Tibial nerve (tissue), 4 donors: ENCODE results near the gene SMIM24. TPM values are rescaled to one million over a fixed set of nuclear protein-coding genes. Genes with fewer than 3 reads are reported as not detected.

Experiments used
- DNase-seq, 2 donors: peaks; one replicate each; pipeline ENCODE4 v3.0.0-alpha.2; 2019; ENCODE audit warnings: low spot score in 2 of 2
- H3K27ac ChIP-seq, 4 donors: fragments of 200-600 bp; sonication (generic) in 3 of 4; one replicate each; pipeline ENCODE4 v1.5.1; 2017 to 2019; ENCODE audit warnings: mild to moderate bottlenecking in 1 of 4
- H3K27me3 ChIP-seq, 2 donors: fragments of 200-600 bp; sonication (generic) in 1 of 2; one replicate each; pipeline versions ENCODE4 v1.5.1 to v1.6.0; 2017 to 2019
- H3K36me3 ChIP-seq, 3 donors: fragments of 200-600 bp; sonication (generic); one replicate each; pipeline ENCODE4 v1.5.1; 2018 to 2019
- H3K4me1 ChIP-seq, 4 donors: fragments of 200-600 bp; sonication (generic) in 3 of 4; one replicate each; pipeline ENCODE4 v1.5.1; 2017 to 2019
- H3K4me3 ChIP-seq, 4 donors: fragments of 200-600 bp; sonication (generic) in 3 of 4; one replicate each; pipeline ENCODE4 v1.5.1; 2017 to 2019; ENCODE audit warnings: mild to moderate bottlenecking in 1 of 4, moderate library complexity in 1 of 4
- H3K9me3 ChIP-seq, 4 donors: fragments of 200-600 bp; sonication (generic) in 3 of 4; one replicate each; pipeline ENCODE4 v1.5.1; 2017 to 2019
- EP300 ChIP-seq, 2 donors: sonication (generic); formaldehyde crosslinking; IDR thresholded peaks; one replicate each; pipeline ENCODE4 v1.6.1; 2017; ENCODE audit warnings: antibody characterized with exemption in 2 of 2, mild to moderate bottlenecking in 1 of 2
- POLR2A ChIP-seq, 2 donors: fragments of 450-650 bp; IDR thresholded peaks; one replicate each; pipeline ENCODE4 v1.6.1; 2017; ENCODE audit warnings: antibody characterized with exemption in 2 of 2, mild to moderate bottlenecking in 2 of 2, moderate library complexity in 2 of 2
- WGBS, 2 donors: methylation state at CpG; one replicate each; pipeline ENCODE4 v1.1.5; 2018; 5-methylcytosine and 5-hydroxymethylcytosine counted together
- total RNA-seq, 4 donors: library from RNA; depleted of rRNA; stranded (reverse); fragments of >200 nt; gene quantifications; one replicate each; pipeline ENCODE4 v1.1.0, GENCODE V29; 2016
- TF ChIP-seq, protein P1 (sequence below), 5 experiments: fragments of 200-600 bp in 3 of 5; fragments of 450-650 bp in 2 of 5; sonication (generic) in 3 of 5; IDR thresholded peaks; one replicate each; pipeline ENCODE4 v1.5.1; 2016 to 2019; ENCODE audit warnings: antibody characterized with exemption in 5 of 5, mild to moderate bottlenecking in 3 of 5, moderate library complexity in 2 of 5

Gene SMIM24
- total RNA-seq, 4 donors from 2014 or later = not detected

DNA sequence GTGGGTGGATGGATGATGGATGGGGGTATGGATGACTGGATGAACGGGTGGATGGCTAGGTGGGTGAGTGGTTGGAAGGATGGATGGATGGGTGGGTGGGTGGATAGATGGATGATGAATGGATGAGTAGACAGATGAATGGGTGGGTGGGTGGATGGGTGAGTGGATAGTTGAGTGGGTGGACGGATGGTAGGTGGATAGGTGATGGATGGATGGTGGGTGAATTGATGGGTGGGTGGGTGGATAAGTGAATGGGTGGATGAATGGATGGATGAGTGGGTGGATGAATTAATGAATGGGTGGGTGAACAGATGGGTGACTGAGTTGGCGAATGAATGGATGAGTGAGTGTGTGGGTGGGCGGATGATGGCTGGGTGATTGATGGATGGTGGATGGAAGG is 4.9 kb downstream of the SMIM24 start:
- H3K27ac ChIP-seq = no peak overlapping the region
- no peaks in the 10 kb centered on the region for H3K9me3 ChIP-seq
- H3K4me3 ChIP-seq = no peak overlapping the region
- TF ChIP-seq POLR2A (IDR thresholded peaks at IDR 0.05) (no peak), EP300 (IDR thresholded peaks at IDR 0.05) (no peak)
- TF ChIP-seq, protein P1, sequence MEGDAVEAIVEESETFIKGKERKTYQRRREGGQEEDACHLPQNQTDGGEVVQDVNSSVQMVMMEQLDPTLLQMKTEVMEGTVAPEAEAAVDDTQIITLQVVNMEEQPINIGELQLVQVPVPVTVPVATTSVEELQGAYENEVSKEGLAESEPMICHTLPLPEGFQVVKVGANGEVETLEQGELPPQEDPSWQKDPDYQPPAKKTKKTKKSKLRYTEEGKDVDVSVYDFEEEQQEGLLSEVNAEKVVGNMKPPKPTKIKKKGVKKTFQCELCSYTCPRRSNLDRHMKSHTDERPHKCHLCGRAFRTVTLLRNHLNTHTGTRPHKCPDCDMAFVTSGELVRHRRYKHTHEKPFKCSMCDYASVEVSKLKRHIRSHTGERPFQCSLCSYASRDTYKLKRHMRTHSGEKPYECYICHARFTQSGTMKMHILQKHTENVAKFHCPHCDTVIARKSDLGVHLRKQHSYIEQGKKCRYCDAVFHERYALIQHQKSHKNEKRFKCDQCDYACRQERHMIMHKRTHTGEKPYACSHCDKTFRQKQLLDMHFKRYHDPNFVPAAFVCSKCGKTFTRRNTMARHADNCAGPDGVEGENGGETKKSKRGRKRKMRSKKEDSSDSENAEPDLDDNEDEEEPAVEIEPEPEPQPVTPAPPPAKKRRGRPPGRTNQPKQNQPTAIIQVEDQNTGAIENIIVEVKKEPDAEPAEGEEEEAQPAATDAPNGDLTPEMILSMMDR (IDR thresholded peaks at IDR 0.05) = no peak
- peaks cover 0 to 21% of the 10 kb centered on the region in 2 donors for H3K27me3 ChIP-seq
- 77 to 80% methylated on average over 4 of the region's 4 CpGs for WGBS, 2 donors
- H3K36me3 ChIP-seq = no peaks in the 10 kb centered on the region
- DNase-seq = no peak
- peaks cover 0 to 8% (median 2%) of the 10 kb centered on the region in 4 donors for H3K4me1 ChIP-seq

DNA sequence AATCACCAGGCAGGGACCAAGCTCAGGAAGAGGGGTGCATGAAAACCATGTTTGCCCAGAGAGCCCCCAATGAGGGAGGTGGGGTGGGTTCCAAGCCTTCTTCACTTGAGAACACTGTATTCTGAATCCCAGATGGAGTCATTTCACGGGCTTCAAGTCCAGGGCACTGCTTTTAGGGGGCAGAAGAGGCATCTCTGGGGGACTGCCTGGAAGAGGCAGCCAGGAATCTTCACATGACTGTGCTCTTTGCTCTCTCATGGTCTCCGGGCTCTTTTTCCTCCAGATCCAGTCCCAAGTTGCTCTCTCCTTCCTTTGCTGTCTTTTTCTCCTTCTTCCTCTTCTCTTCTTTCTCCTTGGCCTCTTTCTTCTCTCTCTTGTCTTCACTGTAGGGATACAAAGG is 5.7 kb downstream of the SMIM24 start:
- peaks cover 0 to 12% of the 10 kb centered on the region in 2 donors for H3K27me3 ChIP-seq
- no peak overlapping the region for H3K27ac ChIP-seq
- no peaks in the 10 kb centered on the region for H3K36me3 ChIP-seq
- peaks cover 0 to 12% (median 2%) of the 10 kb centered on the region in 4 donors for H3K4me1 ChIP-seq
- 72 to 73% methylated on average over 2 of the region's 2 CpGs for WGBS, 2 donors
- TF ChIP-seq EP300 (IDR thresholded peaks at IDR 0.05) (no peak), POLR2A (IDR thresholded peaks at IDR 0.05) (no peak)
- TF ChIP-seq, protein P1 (IDR thresholded peaks at IDR 0.05) = no peak
- H3K9me3 ChIP-seq = no peaks in the 10 kb centered on the region
- no peak for DNase-seq
- H3K4me3 ChIP-seq = no peak overlapping the region

DNA sequence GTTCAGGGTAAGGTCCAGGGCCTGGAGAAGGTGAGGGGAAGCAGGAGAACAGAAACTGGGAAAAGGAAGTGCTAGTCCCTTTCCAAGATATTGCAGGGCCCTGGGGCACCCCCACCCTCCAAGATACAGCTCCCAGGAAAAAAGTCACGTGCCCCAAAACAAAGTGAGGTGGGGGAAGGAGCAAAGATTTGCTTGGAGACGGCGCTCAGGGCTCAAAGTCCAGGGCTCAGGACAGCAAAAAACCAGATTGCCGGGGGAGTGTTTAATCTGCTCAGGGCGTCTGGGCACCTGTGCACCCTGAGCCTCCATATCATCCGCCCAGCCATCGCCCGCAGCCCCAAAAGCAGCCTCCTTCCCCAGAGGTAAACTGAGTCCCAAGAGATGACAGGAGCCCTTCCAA is 6.3 kb downstream of the SMIM24 start:
- H3K4me1 ChIP-seq = peaks cover 0 to 18% (median 2%) of the 10 kb centered on the region in 4 donors
- DNase-seq = no peak
- H3K9me3 ChIP-seq = no peaks in the 10 kb centered on the region
- H3K36me3 ChIP-seq = no peaks in the 10 kb centered on the region
- peaks cover 0 to 8% of the 10 kb centered on the region in 2 donors for H3K27me3 ChIP-seq
- H3K4me3 ChIP-seq = no peak overlapping the region
- H3K27ac ChIP-seq = no peak overlapping the region
- 75 to 84% methylated on average over 8 of the region's 8 CpGs for WGBS, 2 donors
- TF ChIP-seq POLR2A (IDR thresholded peaks at IDR 0.05) (no peak), EP300 (IDR thresholded peaks at IDR 0.05) (no peak)
- TF ChIP-seq, protein P1 (IDR thresholded peaks at IDR 0.05) = no peak

DNA sequence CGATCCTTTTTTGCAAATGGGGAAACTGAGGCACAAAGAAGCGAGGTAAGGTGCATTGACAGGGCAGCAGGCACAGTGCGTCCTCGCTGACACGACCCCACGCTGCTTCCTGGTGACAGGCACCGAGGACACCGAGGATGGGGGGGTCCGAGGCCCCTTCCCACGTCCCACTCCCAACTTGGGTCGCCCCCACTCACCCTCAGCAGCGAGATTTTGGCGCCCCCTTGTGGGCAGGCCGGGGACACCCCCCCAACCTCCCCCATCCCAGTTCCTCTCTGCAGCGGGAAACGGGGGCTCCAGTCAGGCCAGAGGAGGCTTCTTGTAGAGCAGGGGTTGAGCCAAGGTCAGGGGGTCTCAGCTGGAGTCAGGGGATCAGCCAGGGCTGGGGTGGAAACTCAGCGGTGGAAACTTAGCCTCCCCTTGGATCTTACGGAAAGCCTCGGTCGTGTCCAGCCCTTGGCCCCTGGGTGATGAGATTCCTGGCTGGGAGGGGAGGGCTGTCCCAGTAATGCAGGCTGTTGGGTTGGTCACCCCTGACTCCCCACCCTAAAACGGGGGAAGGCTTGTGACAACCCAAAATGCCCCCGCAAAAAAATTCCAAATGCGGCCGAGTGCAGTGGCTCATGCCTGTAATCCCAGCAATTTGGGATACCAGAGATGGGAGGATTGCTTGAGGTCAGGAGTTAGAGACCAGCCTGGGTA is 8.2 kb downstream of the SMIM24 start:
- no peak overlapping the region for H3K4me3 ChIP-seq
- H3K4me1 ChIP-seq = peaks cover 0 to 28% (median 2%) of the 10 kb centered on the region in 4 donors
- H3K36me3 ChIP-seq = peaks cover 0 to 7% (median 0%) of the 10 kb centered on the region in 3 donors
- no peaks in the 10 kb centered on the region for H3K27me3 ChIP-seq
- no peak for TF ChIP-seq EP300 (IDR thresholded peaks at IDR 0.05)
- TF ChIP-seq, protein P1 (IDR thresholded peaks at IDR 0.05) = peak; percentile 76 to 93 (median 86)
- peaks cover 0 to 2% (median 0%) of the 10 kb centered on the region in 4 donors for H3K9me3 ChIP-seq
- DNase-seq = peak in 1 of 2 donors; percentile 44
- 19 to 21% methylated on average over 19 to 24 of the region's 24 CpGs for WGBS, 2 donors
- no peak overlapping the region for H3K27ac ChIP-seq

DNA sequence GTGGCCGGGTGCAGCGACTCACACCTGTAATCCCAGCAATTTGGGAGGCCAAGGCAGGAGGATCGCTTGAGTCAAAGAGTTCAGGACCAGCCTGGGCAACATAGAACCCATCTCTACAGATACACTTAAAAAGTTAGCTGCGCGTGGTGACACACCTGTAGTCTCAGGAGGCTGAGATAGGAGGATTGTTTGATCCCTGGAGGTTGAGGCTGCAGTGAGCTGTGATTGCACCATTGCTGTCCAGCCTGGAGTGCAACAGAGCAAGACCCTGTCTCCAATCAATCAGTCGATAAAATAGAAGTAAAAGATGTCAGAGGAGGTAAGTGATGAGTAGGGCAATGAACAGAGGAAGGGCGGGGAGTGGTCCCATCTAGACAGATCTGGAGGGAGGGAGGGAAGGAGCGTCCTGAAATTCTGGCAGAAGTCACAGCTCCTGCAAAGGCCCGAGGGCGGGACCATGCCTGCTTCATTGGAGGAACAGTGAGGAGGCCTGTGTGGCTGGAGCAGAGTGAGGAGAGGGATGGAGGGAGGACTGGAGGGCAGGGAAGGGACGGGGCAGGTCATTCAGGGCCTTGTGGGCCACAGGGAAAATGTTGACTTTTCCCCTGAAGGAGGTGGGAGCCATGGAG is 9.7 kb downstream of the SMIM24 start:
- TF ChIP-seq EP300 (IDR thresholded peaks at IDR 0.05) (no peak), POLR2A (IDR thresholded peaks at IDR 0.05) (no peak)
- TF ChIP-seq, protein P1 (IDR thresholded peaks at IDR 0.05) = no peak
- H3K4me3 ChIP-seq = no peak overlapping the region
- DNase-seq = no peak
- peaks cover 0 to 11% (median 0%) of the 10 kb centered on the region in 3 donors for H3K36me3 ChIP-seq
- H3K4me1 ChIP-seq = peaks cover 0 to 43% (median 2%) of the 10 kb centered on the region in 4 donors
- H3K27ac ChIP-seq = peak overlapping the region in 1 of 4 donors; percentile 33
- no peaks in the 10 kb centered on the region for H3K27me3 ChIP-seq
- WGBS, 2 donors = 62% methylated on average over 11 of the region's 11 CpGs
- H3K9me3 ChIP-seq = peaks cover 0 to 2% (median 0%) of the 10 kb centered on the region in 4 donors
